Ovary (tissue), 3 donors: Measurements from ENCODE around the gene MED22.

Source experiments
- CTCF ChIP-seq, 3 donors: fragments of 450-650 bp in 2 of 3; fragments of 200-600 bp in 1 of 3; IDR thresholded peaks; one replicate each; pipeline versions ENCODE4 v1.5.1 to v1.8.0; 2016 to 2022; ENCODE audit warnings: antibody characterized with exemption in 3 of 3, mild to moderate bottlenecking in 1 of 3
- POLR2A ChIP-seq: fragments of 450-650 bp; IDR thresholded peaks from one replicate; pipeline ENCODE4 v1.6.1; 2017; ENCODE audit warnings: antibody characterized with exemption, mild to moderate bottlenecking, moderate library complexity
- donor health status: DM: no; HTN: no; CAD: no.

GRCh38 chr9:133342069-133342406 lies 5.9 kb downstream of the MED22 start:
- no peak for TF ChIP-seq CTCF (IDR thresholded peaks at IDR 0.05)
- no peak for TF ChIP-seq POLR2A
